ENCODE results near the gene PRRC2C.
"Not testable (repeated sequence)": the region's sequence is repeated elsewhere in the genome, so short reads cannot be mapped to it uniquely, and the experiment has no call there.

The PRRC2C gene

GRCh38 chr1:171485375-171486047, at the start of gene PRRC2C:
Gene PRRC2C, plus strand, starts transcription at chr1:171485530. Its CDS starts 26,559 bp downstream, at chr1:171512089.
- peak within 1 kb of the TSS; percentile 99 for H3K9ac ChIP-seq (ENCODE audit: insufficient read length)
- peak within 1 kb of the TSS; percentile 96 for H3K4me3 ChIP-seq
- no peaks in the 10 kb centered on the region for H3K9me3 ChIP-seq (ENCODE audit: low read depth, low read length)
- H3K36me3 ChIP-seq (ENCODE audit: insufficient read depth, low read length): peaks cover 32% of the 10 kb centered on the region
- H3K27ac ChIP-seq: peak within 1 kb of the TSS; percentile 95
- peak; percentile 64 for DNase-seq (ENCODE audit: low read depth, low spot score)
- TF ChIP-seq FOXP2 (optimal IDR thresholded peaks at IDR 0.05; ENCODE audit: control extremely low read depth, extremely low read length, insufficient read depth): no peak
- TF ChIP-seq POLR2AphosphoS5 (IDR thresholded peaks at IDR 0.05; ENCODE audit: borderline replicate concordance, low read depth, low read length): peak; percentile 96

GRCh38 chr1:171438441-171438840, 46.9 kb upstream of the PRRC2C start:
- H3K4me3 ChIP-seq: no peak overlapping the region
- no peak overlapping the region for H3K9ac ChIP-seq (ENCODE audit: insufficient read length)
- no peaks in the 10 kb centered on the region for H3K36me3 ChIP-seq (ENCODE audit: insufficient read depth, low read length)
- no peak for TF ChIP-seq FOXP2 (optimal IDR thresholded peaks at IDR 0.05; ENCODE audit: control extremely low read depth, extremely low read length, insufficient read depth)
- DNase-seq (ENCODE audit: low read depth, low spot score): no peak
- H3K9me3 ChIP-seq (ENCODE audit: low read depth, low read length): no peaks in the 10 kb centered on the region
- no peak overlapping the region for H3K27ac ChIP-seq

GRCh38 chr1:171440201-171440600, 45.1 kb upstream of the PRRC2C start:
- H3K4me3 ChIP-seq; H3K9me3 ChIP-seq (ENCODE audit: low read depth, low read length); H3K36me3 ChIP-seq (ENCODE audit: insufficient read depth, low read length); H3K27ac ChIP-seq; H3K9ac ChIP-seq (ENCODE audit: insufficient read length); DNase-seq (ENCODE audit: low read depth, low spot score): not testable (repeated sequence)

- not testable (repeated sequence) for DNase-seq (ENCODE audit: low read depth, low spot score); H3K27ac ChIP-seq
Observed at GRCh38 chr1:171441278-171441895, 43.9 kb upstream of the PRRC2C start.

GRCh38 chr1:171446386-171446785, 38.9 kb upstream of the PRRC2C start:
- Histone ChIP-seq H3K9ac (ENCODE audit: insufficient read length) (no peak overlapping the region), H3K27ac (no peak overlapping the region), H3K36me3 (ENCODE audit: insufficient read depth, low read length) (no peaks in the 10 kb centered on the region), H3K9me3 (ENCODE audit: low read depth, low read length) (no peaks in the 10 kb centered on the region), H3K4me3 (no peak overlapping the region)
- no peak for DNase-seq (ENCODE audit: low read depth, low spot score)
- no peak for TF ChIP-seq POLR2AphosphoS5 (IDR thresholded peaks at IDR 0.05; ENCODE audit: borderline replicate concordance, low read depth, low read length)
- TF ChIP-seq FOXP2 (optimal IDR thresholded peaks at IDR 0.05; ENCODE audit: control extremely low read depth, extremely low read length, insufficient read depth): no peak
- no peak for TF ChIP-seq EZH2 (IDR thresholded peaks at IDR 0.05)

More at GRCh38 chr1:171441278-171441895, 43.9 kb upstream of the PRRC2C start:
- not testable (repeated sequence) for H3K4me3 ChIP-seq; H3K9me3 ChIP-seq (ENCODE audit: low read depth, low read length); H3K9ac ChIP-seq (ENCODE audit: insufficient read length); H3K36me3 ChIP-seq (ENCODE audit: insufficient read depth, low read length)

GRCh38 chr1:171455967-171456366, 29.4 kb upstream of the PRRC2C start:
- H3K27ac ChIP-seq: no peak overlapping the region
- H3K4me3 ChIP-seq: no peak overlapping the region
- no peak for DNase-seq (ENCODE audit: low read depth, low spot score)

GRCh38 chr1:171457412-171457811, 27.9 kb upstream of the PRRC2C start:
- H3K9ac ChIP-seq (ENCODE audit: insufficient read length): no peak overlapping the region
- no peak overlapping the region for H3K27ac ChIP-seq
- TF ChIP-seq POLR2AphosphoS5 (IDR thresholded peaks at IDR 0.05; ENCODE audit: borderline replicate concordance, low read depth, low read length): no peak
- TF ChIP-seq EZH2 (IDR thresholded peaks at IDR 0.05): no peak
- no peak for TF ChIP-seq FOXP2 (optimal IDR thresholded peaks at IDR 0.05; ENCODE audit: control extremely low read depth, extremely low read length, insufficient read depth)
- no peak overlapping the region for H3K4me3 ChIP-seq
- no peaks in the 10 kb centered on the region for H3K9me3 ChIP-seq (ENCODE audit: low read depth, low read length)
- H3K36me3 ChIP-seq (ENCODE audit: insufficient read depth, low read length): no peaks in the 10 kb centered on the region
- DNase-seq (ENCODE audit: low read depth, low spot score): no peak

More at GRCh38 chr1:171455967-171456366, 29.4 kb upstream of the PRRC2C start:
- Histone ChIP-seq H3K9ac (ENCODE audit: insufficient read length) (no peak overlapping the region), H3K36me3 (ENCODE audit: insufficient read depth, low read length) (no peaks in the 10 kb centered on the region), H3K9me3 (ENCODE audit: low read depth, low read length) (no peaks in the 10 kb centered on the region)
- TF ChIP-seq POLR2AphosphoS5 (IDR thresholded peaks at IDR 0.05; ENCODE audit: borderline replicate concordance, low read depth, low read length) (no peak), EZH2 (IDR thresholded peaks at IDR 0.05) (no peak), FOXP2 (optimal IDR thresholded peaks at IDR 0.05; ENCODE audit: control extremely low read depth, extremely low read length, insufficient read depth) (no peak)

GRCh38 chr1:171460018-171460620, 25.2 kb upstream of the PRRC2C start:
- H3K9ac ChIP-seq (ENCODE audit: insufficient read length): no peak overlapping the region
- no peak overlapping the region for H3K27ac ChIP-seq
- H3K4me3 ChIP-seq: no peak overlapping the region
- no peak for DNase-seq (ENCODE audit: low read depth, low spot score)
- TF ChIP-seq EZH2 (IDR thresholded peaks at IDR 0.05): no peak
- TF ChIP-seq FOXP2 (optimal IDR thresholded peaks at IDR 0.05; ENCODE audit: control extremely low read depth, extremely low read length, insufficient read depth): no peak
- TF ChIP-seq POLR2AphosphoS5 (IDR thresholded peaks at IDR 0.05; ENCODE audit: borderline replicate concordance, low read depth, low read length): no peak
- no peaks in the 10 kb centered on the region for H3K36me3 ChIP-seq (ENCODE audit: insufficient read depth, low read length)
- H3K9me3 ChIP-seq (ENCODE audit: low read depth, low read length): no peaks in the 10 kb centered on the region

- Histone ChIP-seq H3K9me3 (ENCODE audit: low read depth, low read length) (no peaks in the 10 kb centered on the region), H3K27ac (no peak overlapping the region), H3K4me3 (no peak overlapping the region), H3K9ac (ENCODE audit: insufficient read length) (no peak overlapping the region), H3K36me3 (ENCODE audit: insufficient read depth, low read length) (no peaks in the 10 kb centered on the region)
- TF ChIP-seq FOXP2 (optimal IDR thresholded peaks at IDR 0.05; ENCODE audit: control extremely low read depth, extremely low read length, insufficient read depth) (no peak), EZH2 (IDR thresholded peaks at IDR 0.05) (no peak), POLR2AphosphoS5 (IDR thresholded peaks at IDR 0.05; ENCODE audit: borderline replicate concordance, low read depth, low read length) (no peak)
- DNase-seq (ENCODE audit: low read depth, low spot score): no peak
Observed at GRCh38 chr1:171467626-171468025, 17.7 kb upstream of the PRRC2C start.
